Ishikawa (cell line): ENCODE data around the gene MTRR.

Source experiments
- CEBPB ChIP-seq: IDR thresholded peaks from 2 replicates; pipeline ENCODE4 v1.6.1; 2012
- CREB1 ChIP-seq: IDR thresholded peaks from 2 replicates; pipeline ENCODE4 v1.6.1; 2012; ENCODE audit warnings: low read depth
- EGR1 ChIP-seq: IDR thresholded peaks from 2 replicates; pipeline ENCODE4 v1.6.1; 2012
- EP300 ChIP-seq: IDR thresholded peaks from 2 replicates; pipeline ENCODE4 v1.6.1; 2012; ENCODE audit warnings: borderline replicate concordance
- FOXM1 ChIP-seq: IDR thresholded peaks from 2 replicates; pipeline ENCODE4 v1.6.1; 2012; ENCODE audit warnings: low read depth, borderline replicate concordance
- MAX ChIP-seq: IDR thresholded peaks from 2 replicates; pipeline ENCODE4 v1.6.1; 2012
- NFIC ChIP-seq: IDR thresholded peaks from 2 replicates; pipeline ENCODE4 v1.6.1; 2012
- RAD21 ChIP-seq: IDR thresholded peaks from 2 replicates; pipeline ENCODE4 v1.6.1; 2012; ENCODE audit warnings: low read depth
- REST ChIP-seq: IDR thresholded peaks from 2 replicates; pipeline ENCODE4 v1.6.1; 2012; ENCODE audit warnings: low read depth, mild to moderate bottlenecking
- TAF1 ChIP-seq: IDR thresholded peaks from 2 replicates; pipeline ENCODE4 v1.6.1; 2012; ENCODE audit warnings: low read depth, mild to moderate bottlenecking
- TCF12 ChIP-seq: IDR thresholded peaks from 2 replicates; pipeline ENCODE4 v1.6.1; 2012; ENCODE audit warnings: low read depth
- TEAD4 ChIP-seq: IDR thresholded peaks from 2 replicates; pipeline ENCODE4 v1.6.1; 2012
- USF1 ChIP-seq: IDR thresholded peaks from 2 replicates; pipeline ENCODE4 v1.6.1; 2012
- YY1 ChIP-seq: IDR thresholded peaks from 2 replicates; pipeline ENCODE4 v1.6.1; 2012; ENCODE audit warnings: low read depth
- ZBTB7A ChIP-seq: IDR thresholded peaks from 2 replicates; pipeline ENCODE4 v1.6.1; 2012; ENCODE audit warnings: low read depth

Gene MTRR

GRCh38 chr5:7851617-7852289 lies 17.2 kb upstream of the MTRR start:
- TF ChIP-seq TEAD4 (no peak), FOXM1 (no peak), USF1 (no peak), TCF12 (no peak), TAF1 (no peak), CEBPB (no peak), EGR1 (no peak), RAD21 (no peak), NFIC (no peak), YY1 (no peak), MAX (no peak), CREB1 (no peak), ZBTB7A (no peak), REST (no peak), EP300 (no peak)

GRCh38 chr5:7852542-7852941 lies 16.4 kb upstream of the MTRR start:
- no peak for TF ChIP-seq TEAD4

- TF ChIP-seq TAF1 (no peak), CREB1 (no peak), FOXM1 (no peak), TCF12 (no peak), RAD21 (no peak), CEBPB (no peak), MAX (no peak), REST (no peak), YY1 (no peak), USF1 (no peak), TEAD4 (no peak)
Measured at GRCh38 chr5:7852988-7853387, 16.0 kb upstream of the MTRR start.

GRCh38 chr5:7855611-7856010 lies 13.3 kb upstream of the MTRR start:
- TF ChIP-seq NFIC (no peak), TCF12 (no peak), CREB1 (no peak), EGR1 (no peak), TEAD4 (no peak), CEBPB (no peak), REST (no peak), ZBTB7A (no peak), USF1 (no peak), MAX (no peak), EP300 (no peak), YY1 (no peak), TAF1 (no peak), FOXM1 (no peak), RAD21 (no peak)
